Measurements from ENCODE around the gene RASGEF1B. TPM values are rescaled to one million over a fixed set of nuclear protein-coding genes. Genes with fewer than 3 reads are reported as not detected.

The RASGEF1B gene
- total and polyA plus RNA-seq, 2 donors (not counting 3 experiments of a cell fraction or from before 2014, with no cell fraction given), result not detected

DNA sequence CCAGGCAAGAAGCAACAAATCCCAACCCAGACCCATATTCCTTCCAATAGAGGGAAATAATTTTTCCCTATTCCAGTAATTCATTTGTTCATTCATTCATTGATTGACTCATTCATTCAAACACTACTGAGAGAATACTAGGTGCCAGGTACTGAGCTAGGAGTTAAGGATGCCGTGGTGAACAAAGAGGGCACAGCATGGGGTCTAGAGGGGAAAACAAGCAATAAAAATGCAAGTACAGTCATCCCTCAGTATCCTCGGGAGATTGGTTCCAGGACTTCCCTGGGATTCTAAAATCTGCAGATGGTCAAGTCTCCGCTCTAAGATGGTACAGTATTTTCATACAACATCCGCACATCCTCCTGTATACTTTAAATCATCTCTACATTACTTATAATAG lies 18.7 kb downstream of the RASGEF1B start:
- dilution Hi-C loops (cut with MboI; ENCODE audit: extremely low pct_ligation_motif_present, low sequenced_read_pairs) (no loop called here), intact Hi-C loops (cut with micrococcal nuclease) (no loop called here)
- POLR2A ChIA-PET, result interaction anchor here (0.7 kb wide), 1 partner anchor 1005 kb away, joined by 5 read pairs; no protein-coding TSS in a partner anchor

More for the DNA sequence above, 18.7 kb downstream of the RASGEF1B start:
- Histone ChIP-seq H3K9me1 (replicated peaks; ENCODE audit: control insufficient read depth, extremely low read depth, insufficient read depth, low read length) (no peaks in the 10 kb centered on the region), H3K4me1 (ENCODE audit: control insufficient read depth, extremely low read depth, insufficient read depth, low read length) (no peaks in the 10 kb centered on the region), H3K9me3 (replicated peaks; ENCODE audit: control insufficient read depth, insufficient read depth, low read length) (no peaks in the 10 kb centered on the region), H3K9ac (replicated peaks; ENCODE audit: extremely low read depth, insufficient read depth, low read length) (no peak overlapping the region), H3K79me2 (ENCODE audit: control insufficient read depth, insufficient read depth, low read length) (no peaks in the 10 kb centered on the region), H4K20me1 (replicated peaks; ENCODE audit: control insufficient read depth, extremely low read depth, insufficient read depth, low read length) (no peaks in the 10 kb centered on the region), H3K27ac (ENCODE audit: insufficient read depth, low read depth, low read length) (no peak overlapping the region), H3K27me3 (ENCODE audit: control insufficient read depth in 2 of 2, insufficient read depth in 2 of 2, low read length in 2 of 2) (no peaks in the 10 kb centered on the region), H3K4me3 (replicated peaks in 1 of 3; ENCODE audit: insufficient read depth in 1 of 3, low read depth in 1 of 3, low read length in 3 of 3) (no peak overlapping the region), H3K36me3 (ENCODE audit: control insufficient read depth in 2 of 2, extremely low read depth in 1 of 2, insufficient read depth in 2 of 2, low read length in 2 of 2) (no peaks in the 10 kb centered on the region), H3K4me2 (ENCODE audit: insufficient read depth, low read length) (no peak overlapping the region), H2AFZ (ENCODE audit: low read depth, low read length) (no peak overlapping the region)
- no peak for DNase-seq (ENCODE audit: low read depth, low spot score)
- no peak for TF ChIP-seq POLR2A (IDR thresholded peaks at IDR 0.05; ENCODE audit: low read depth, low read length)
- TF ChIP-seq EZH2 (IDR thresholded peaks at IDR 0.05; ENCODE audit: borderline replicate concordance, low read depth, low read length, severe bottlenecking), result no peak
- TF ChIP-seq JUN (IDR thresholded peaks at IDR 0.05; ENCODE audit: borderline replicate concordance, insufficient read depth, insufficient read length, low read depth), result no peak
- no peak for TF ChIP-seq POLR2AphosphoS5 (IDR thresholded peaks at IDR 0.05; ENCODE audit: insufficient read depth, low read depth, low read length)
- TF ChIP-seq, protein P1, sequence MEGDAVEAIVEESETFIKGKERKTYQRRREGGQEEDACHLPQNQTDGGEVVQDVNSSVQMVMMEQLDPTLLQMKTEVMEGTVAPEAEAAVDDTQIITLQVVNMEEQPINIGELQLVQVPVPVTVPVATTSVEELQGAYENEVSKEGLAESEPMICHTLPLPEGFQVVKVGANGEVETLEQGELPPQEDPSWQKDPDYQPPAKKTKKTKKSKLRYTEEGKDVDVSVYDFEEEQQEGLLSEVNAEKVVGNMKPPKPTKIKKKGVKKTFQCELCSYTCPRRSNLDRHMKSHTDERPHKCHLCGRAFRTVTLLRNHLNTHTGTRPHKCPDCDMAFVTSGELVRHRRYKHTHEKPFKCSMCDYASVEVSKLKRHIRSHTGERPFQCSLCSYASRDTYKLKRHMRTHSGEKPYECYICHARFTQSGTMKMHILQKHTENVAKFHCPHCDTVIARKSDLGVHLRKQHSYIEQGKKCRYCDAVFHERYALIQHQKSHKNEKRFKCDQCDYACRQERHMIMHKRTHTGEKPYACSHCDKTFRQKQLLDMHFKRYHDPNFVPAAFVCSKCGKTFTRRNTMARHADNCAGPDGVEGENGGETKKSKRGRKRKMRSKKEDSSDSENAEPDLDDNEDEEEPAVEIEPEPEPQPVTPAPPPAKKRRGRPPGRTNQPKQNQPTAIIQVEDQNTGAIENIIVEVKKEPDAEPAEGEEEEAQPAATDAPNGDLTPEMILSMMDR (IDR thresholded peaks at IDR 0.05; ENCODE audit: extremely low read depth in 1 of 2, insufficient read depth in 1 of 2, low read depth in 1 of 2, low read length in 2 of 2), result no peak
- TF ChIP-seq, protein P2, sequence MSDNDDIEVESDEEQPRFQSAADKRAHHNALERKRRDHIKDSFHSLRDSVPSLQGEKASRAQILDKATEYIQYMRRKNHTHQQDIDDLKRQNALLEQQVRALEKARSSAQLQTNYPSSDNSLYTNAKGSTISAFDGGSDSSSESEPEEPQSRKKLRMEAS (IDR thresholded peaks at IDR 0.05; ENCODE audit: insufficient read depth, insufficient read length), result no peak
- TF ChIP-seq FOS (IDR thresholded peaks at IDR 0.05; ENCODE audit: borderline replicate concordance, insufficient read depth, low read length), result no peak
- no peak for TF ChIP-seq MYC (IDR thresholded peaks at IDR 0.05; ENCODE audit: low read depth, low read length)
- TF ChIP-seq GATA2 (IDR thresholded peaks at IDR 0.05; ENCODE audit: insufficient read depth, insufficient read length, low read depth, low read length), result no peak
- BruUV-seq (replicated peaks), result no TSS peak
- CTCF ChIA-PET, result interaction anchor here (1.0 to 1.7 kb wide), 2 partner anchors 14 to 391 kb away, joined by 3 to 8 read pairs; no protein-coding TSS in a partner anchor
- FAIRE-seq, result no peak

Measured in endothelial cell of umbilical vein (primary cell).